Thoracic aorta (tissue), 2 donors: ENCODE measurements around the gene TNC. TPM values are rescaled to one million over a fixed set of nuclear protein-coding genes. Genes with fewer than 3 reads are reported as not detected.

Experiments
- ATAC-seq: fragments of 150-250 bp; one replicate; pipeline ENCODE4 v1.8.0; 2017; ENCODE audit warnings: low read depth; ENCODE audit not compliant: insufficient number of reproducible peaks, low FRiP score
- DNase-seq: peaks from one replicate; pipeline ENCODE4 v3.0.0-alpha.2; 2020; ENCODE audit warnings: low spot score
- H3K27ac ChIP-seq, 2 donors: fragments of 200-600 bp; sonication (generic); 1 replicate in 1 of 2; 2 replicates in 1 of 2; pipeline ENCODE4 v1.5.1; 2016; ENCODE audit warnings: mild to moderate bottlenecking in 2 of 2, moderate library complexity in 2 of 2
- H3K27me3 ChIP-seq: fragments of 200-600 bp; sonication (generic); replicated peaks from 2 replicates; pipeline ENCODE4 v1.6.0; 2016; ENCODE audit warnings: mild to moderate bottlenecking; ENCODE audit not compliant: insufficient read depth
- H3K36me3 ChIP-seq: fragments of 200-600 bp; sonication (generic); one replicate; pipeline ENCODE4 v1.5.1; 2016
- H3K4me1 ChIP-seq, 2 donors: fragments of 200-600 bp; sonication (generic); 1 replicate in 1 of 2; 2 replicates in 1 of 2; pipeline versions ENCODE4 v1.5.1 to v1.6.0; 2016; ENCODE audit warnings: low read depth in 2 of 2, mild to moderate bottlenecking in 1 of 2; ENCODE audit not compliant: control insufficient read depth in 1 of 2
- H3K4me3 ChIP-seq: fragments of 200-600 bp; sonication (generic); 2 replicates; pipeline ENCODE4 v1.5.1; 2016; ENCODE audit warnings: mild to moderate bottlenecking
- H3K9me3 ChIP-seq: fragments of 200-600 bp; sonication (generic); 2 replicates; pipeline ENCODE4 v1.5.1; 2016
- total RNA-seq, 2 donors: library from RNA; depleted of rRNA; stranded (reverse); fragments of >200 nt; gene quantifications; one replicate each; pipeline versions ENCODE4 v1.1.0 to v1.2.3, GENCODE V29; 2016
- TF ChIP-seq, protein P1 (sequence below): fragments of 200-600 bp; sonication (generic); IDR thresholded peaks from one replicate; pipeline ENCODE4 v1.5.1; 2019; ENCODE audit warnings: antibody characterized with exemption

Gene TNC
- total RNA-seq, 2 donors from 2014 or later: 87.1 to 243 TPM

DNA sequence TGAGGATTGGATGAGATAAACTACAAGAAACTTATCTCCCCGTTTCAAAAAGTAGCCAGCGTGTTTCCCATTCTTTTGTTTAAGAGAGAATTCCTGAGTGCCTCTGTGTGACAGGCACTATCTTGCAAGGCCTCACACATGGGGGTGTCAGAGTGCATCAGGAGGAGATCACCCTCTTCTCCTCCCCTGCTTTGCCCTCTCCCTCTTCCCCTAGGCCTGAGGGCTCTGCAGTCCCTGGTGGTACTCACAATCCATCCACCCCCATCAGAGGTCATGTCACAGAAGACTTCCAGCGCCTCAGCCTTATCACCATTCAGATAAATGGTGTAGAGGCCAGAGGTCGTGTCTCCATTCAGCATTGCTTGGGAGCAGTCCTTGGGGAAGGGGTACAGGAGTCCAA lies 88.0 kb downstream of the TNC start:
- Histone ChIP-seq H3K9me3 (no peaks in the 10 kb centered on the region), H3K27me3 (no peaks in the 10 kb centered on the region), H3K4me1 (peaks cover 5 to 24% of the 10 kb centered on the region in 2 donors), H3K36me3 (peaks cover 9% of the 10 kb centered on the region), H3K27ac (no peak overlapping the region), H3K4me3 (no peak overlapping the region)
- DNase-seq: no peak
- TF ChIP-seq, protein P1, sequence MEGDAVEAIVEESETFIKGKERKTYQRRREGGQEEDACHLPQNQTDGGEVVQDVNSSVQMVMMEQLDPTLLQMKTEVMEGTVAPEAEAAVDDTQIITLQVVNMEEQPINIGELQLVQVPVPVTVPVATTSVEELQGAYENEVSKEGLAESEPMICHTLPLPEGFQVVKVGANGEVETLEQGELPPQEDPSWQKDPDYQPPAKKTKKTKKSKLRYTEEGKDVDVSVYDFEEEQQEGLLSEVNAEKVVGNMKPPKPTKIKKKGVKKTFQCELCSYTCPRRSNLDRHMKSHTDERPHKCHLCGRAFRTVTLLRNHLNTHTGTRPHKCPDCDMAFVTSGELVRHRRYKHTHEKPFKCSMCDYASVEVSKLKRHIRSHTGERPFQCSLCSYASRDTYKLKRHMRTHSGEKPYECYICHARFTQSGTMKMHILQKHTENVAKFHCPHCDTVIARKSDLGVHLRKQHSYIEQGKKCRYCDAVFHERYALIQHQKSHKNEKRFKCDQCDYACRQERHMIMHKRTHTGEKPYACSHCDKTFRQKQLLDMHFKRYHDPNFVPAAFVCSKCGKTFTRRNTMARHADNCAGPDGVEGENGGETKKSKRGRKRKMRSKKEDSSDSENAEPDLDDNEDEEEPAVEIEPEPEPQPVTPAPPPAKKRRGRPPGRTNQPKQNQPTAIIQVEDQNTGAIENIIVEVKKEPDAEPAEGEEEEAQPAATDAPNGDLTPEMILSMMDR: no peak
- ATAC-seq: no peak

DNA sequence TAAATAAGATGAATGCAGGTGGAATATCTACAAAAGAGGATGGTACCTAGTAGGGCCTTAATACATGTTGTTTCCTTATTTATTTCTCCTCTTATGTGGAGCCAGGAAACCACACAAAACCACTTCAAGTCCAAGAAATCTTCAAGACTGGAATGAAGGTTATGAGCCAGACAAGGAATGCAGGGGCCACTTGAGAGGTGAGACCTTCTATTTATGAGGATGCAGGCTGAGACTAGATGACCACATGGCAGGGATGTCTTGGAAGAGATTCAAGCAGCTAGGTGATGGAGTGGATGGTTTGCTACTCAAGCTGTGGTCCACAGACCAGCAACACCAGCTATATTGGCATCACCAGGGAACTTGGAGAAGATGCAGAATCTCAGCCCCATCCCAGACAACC lies 92.2 kb downstream of the TNC start:
- Histone ChIP-seq H3K36me3 (peaks cover 6% of the 10 kb centered on the region), H3K4me1 (no peaks in the 10 kb centered on the region), H3K9me3 (no peaks in the 10 kb centered on the region), H3K27me3 (no peaks in the 10 kb centered on the region), H3K27ac (no peak overlapping the region), H3K4me3 (no peak overlapping the region)
- DNase-seq (no peak), ATAC-seq (no peak)
- TF ChIP-seq, protein P1: no peak

DNA sequence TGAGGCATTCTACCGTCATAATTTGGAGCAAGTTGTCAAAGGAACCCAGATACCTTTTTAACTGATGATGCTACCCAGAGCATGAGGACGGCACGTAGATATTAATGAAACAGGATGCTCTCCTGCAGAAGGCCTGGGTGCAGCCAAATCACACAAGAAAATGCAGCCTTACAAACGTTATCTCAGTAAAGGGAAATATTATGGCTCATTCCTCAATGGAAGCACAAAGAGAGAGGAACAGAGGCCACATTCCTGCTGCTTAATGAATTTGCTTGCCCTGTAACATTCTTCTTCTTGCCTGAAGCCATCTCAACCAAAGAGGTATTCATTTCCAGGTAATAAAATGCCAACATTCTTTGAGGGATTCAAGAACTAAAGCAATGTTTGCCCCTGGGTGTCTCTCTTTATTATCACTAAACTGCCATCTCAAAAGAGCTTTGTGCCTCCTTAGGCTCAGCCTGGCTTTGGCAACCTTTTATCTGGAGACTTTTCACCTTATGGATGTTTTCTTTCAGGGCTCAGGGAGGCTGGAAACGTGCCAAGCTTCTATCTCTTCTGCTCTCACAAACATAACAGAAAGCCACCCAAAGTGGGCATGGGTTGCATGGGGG lies 92.9 kb downstream of the TNC start:
- H3K9me3 ChIP-seq: no peaks in the 10 kb centered on the region
- H3K36me3 ChIP-seq: no peaks in the 10 kb centered on the region
- no peaks in the 10 kb centered on the region for H3K4me1 ChIP-seq
- TF ChIP-seq, protein P1: no peak
- H3K27me3 ChIP-seq: no peaks in the 10 kb centered on the region
- H3K4me3 ChIP-seq: no peak overlapping the region
- no peak for ATAC-seq
- DNase-seq: no peak
- no peak overlapping the region for H3K27ac ChIP-seq

DNA sequence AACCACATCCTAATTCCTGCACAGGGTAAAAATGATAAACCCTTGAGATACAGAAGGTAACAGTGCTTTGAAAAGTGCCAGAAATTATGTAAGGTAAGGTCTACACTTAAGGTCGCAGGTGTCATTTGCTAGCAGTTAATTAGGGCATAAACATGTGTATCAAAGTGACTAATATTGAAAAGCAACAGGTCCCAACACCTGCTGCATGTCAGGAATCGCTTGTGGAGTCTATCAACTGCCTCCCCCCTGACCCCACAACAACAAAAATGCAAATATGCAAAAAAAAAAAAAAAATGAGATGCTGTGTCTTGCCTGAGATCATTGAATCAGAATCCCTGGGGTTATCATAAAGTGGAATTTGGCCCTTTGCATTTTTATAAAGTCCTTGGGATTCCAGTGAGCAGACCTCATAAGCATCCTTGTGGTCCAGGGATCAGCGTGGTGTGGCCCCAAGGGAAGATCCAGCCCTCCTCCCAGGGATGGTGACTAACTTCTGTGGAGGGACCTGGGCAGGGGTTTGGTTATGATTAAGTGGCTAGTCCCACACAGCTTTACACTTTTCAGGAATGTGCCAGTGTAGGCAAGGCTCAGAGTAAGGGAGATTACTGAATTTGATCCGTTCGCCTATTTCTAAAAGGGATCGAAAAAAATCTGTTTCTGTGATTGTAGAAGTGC lies 95.1 kb downstream of the TNC start:
- TF ChIP-seq, protein P1: no peak
- DNase-seq (no peak), ATAC-seq (no peak)
- Histone ChIP-seq H3K36me3 (no peaks in the 10 kb centered on the region), H3K27ac (no peak overlapping the region), H3K27me3 (no peaks in the 10 kb centered on the region), H3K4me3 (no peak overlapping the region), H3K9me3 (no peaks in the 10 kb centered on the region), H3K4me1 (peaks cover 0 to 16% of the 10 kb centered on the region in 2 donors)

DNA sequence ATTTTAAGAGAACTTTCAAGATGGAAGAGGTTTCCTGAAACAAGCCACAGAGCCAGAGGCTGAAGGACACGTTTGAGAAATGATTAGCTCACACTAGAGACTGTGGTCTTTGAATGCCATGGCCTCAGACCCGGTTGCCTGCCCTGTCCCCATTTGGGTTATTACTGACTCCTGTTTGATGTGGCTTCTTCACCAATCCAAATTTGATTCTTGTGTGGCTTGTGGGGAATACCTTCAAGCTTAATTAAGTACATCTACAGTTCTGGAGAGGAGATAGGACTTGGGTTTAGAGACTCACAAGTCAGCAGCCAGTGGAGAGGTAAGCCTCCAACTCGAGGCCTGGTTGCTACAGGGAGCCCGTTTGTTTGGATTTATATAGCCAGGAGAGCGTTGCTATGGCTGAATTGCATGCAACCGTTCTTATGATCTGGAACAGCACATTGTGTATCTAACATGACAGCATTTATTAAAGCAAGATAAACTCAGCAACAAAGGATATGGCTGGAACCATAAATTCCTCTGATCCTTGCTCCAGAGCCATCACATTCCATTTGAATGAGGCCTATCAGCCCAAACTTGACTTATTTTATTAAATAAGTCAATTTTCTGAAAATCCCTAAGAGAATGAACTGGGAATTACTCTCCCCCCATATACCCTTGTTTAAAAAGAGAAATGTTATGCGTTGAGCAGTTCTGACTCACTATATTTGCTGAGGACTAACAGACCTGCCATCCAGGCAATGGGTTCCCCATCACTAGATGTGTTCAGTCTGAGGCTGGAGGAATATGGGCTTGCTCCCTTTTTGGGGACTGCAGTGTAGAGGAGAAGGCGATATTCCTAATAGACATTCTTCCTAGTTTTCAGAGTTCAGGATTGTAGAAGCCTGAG lies 99.2 kb downstream of the TNC start:
- Histone ChIP-seq H3K4me1 (peaks cover 0 to 16% of the 10 kb centered on the region in 2 donors), H3K9me3 (no peaks in the 10 kb centered on the region), H3K36me3 (no peaks in the 10 kb centered on the region), H3K27me3 (no peaks in the 10 kb centered on the region), H3K4me3 (no peak overlapping the region), H3K27ac (peak overlapping the region; percentile 32 to 52)
- DNase-seq (no peak), ATAC-seq (no peak)
- TF ChIP-seq, protein P1: no peak
